NCI-H146 treated with DMSO at 0.1 percent for 48 hours (cell line): ENCODE measurements around the gene NUP93.

ENCODE experiments used
- DNase-seq: peaks from one replicate; lab custom pipeline; 2025; ENCODE audit not compliant: unreplicated experiment; lab: John Stamatoyannopoulos, UW

NUP93 gene

GRCh38 chr16:56741399-56741798, 11.5 kb downstream of the NUP93 start:
- no peak for DNase-seq

GRCh38 chr16:56742030-56742984, 12.4 kb downstream of the NUP93 start:
- DNase-seq: no peak

- no peak for DNase-seq
Measured at GRCh38 chr16:56743840-56744239, 13.9 kb downstream of the NUP93 start.

- no peak for DNase-seq
Measured at GRCh38 chr16:56744996-56745640, 15.2 kb downstream of the NUP93 start.

GRCh38 chr16:56747486-56748045, 17.6 kb downstream of the NUP93 start:
- no peak for DNase-seq

GRCh38 chr16:56748191-56748590, 18.3 kb downstream of the NUP93 start:
- no peak for DNase-seq

- DNase-seq: no peak
Measured at GRCh38 chr16:56748826-56749225, 18.9 kb downstream of the NUP93 start.

GRCh38 chr16:56749672-56750491, 20.0 kb downstream of the NUP93 start:
- no peak for DNase-seq

GRCh38 chr16:56753410-56753809, 23.5 kb downstream of the NUP93 start:
- no peak for DNase-seq

- no peak for DNase-seq
Measured at GRCh38 chr16:56755038-56755437, 25.1 kb downstream of the NUP93 start.

GRCh38 chr16:56758432-56758831, 28.5 kb downstream of the NUP93 start:
- DNase-seq: no peak

- DNase-seq: no peak
Measured at GRCh38 chr16:56758930-56759329, 29.0 kb downstream of the NUP93 start.

GRCh38 chr16:56763291-56763916, 33.5 kb downstream of the NUP93 start:
- no peak for DNase-seq

GRCh38 chr16:56764835-56765234, 34.9 kb downstream of the NUP93 start:
- no peak for DNase-seq

GRCh38 chr16:56765949-56766348, 36.0 kb downstream of the NUP93 start:
- no peak for DNase-seq

GRCh38 chr16:56767024-56767423, 37.1 kb downstream of the NUP93 start:
- DNase-seq: no peak

GRCh38 chr16:56769677-56770076, 39.7 kb downstream of the NUP93 start:
- no peak for DNase-seq

GRCh38 chr16:56771558-56772279, 41.8 kb downstream of the NUP93 start:
- DNase-seq: no peak

GRCh38 chr16:56773532-56773931, 43.6 kb downstream of the NUP93 start:
- no peak for DNase-seq
